ENCODE data around the gene SLC7A6OS.
A peak's percentile ranks its signal among the peaks of the same experiment; 100 is the strongest.

The SLC7A6OS gene

DNA sequence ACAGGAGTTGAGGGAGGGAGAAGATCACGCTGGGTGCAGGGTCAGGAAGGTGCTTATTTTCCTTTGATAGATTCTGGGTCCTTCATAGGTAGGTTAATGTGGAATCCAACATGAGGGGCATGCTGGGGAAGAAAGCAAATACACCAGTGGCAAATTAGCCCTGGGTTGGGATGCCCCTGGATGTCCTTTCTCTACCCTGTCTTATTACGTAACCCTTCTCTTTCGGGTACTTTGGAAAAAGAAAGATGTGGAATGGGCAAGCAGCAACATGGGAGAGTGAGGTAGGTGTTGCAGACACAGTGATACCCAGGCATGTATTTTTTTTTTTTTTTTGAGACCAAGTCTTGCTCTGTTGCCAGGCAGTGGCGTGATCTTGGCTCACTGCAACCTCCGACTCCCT is 37.3 kb downstream of the SLC7A6OS start:
- Histone ChIP-seq H3K9me3 (ENCODE audit: control insufficient read depth in 5 of 5, low read length in 5 of 5) (no peaks in the 10 kb centered on the region), H3K36me3 (ENCODE audit: control insufficient read depth in 5 of 5, insufficient read depth in 5 of 5, low read length in 5 of 5) (peaks cover 8 to 54% (median 20%) of the 10 kb centered on the region in 5 donors), H3K4me3 (ENCODE audit: low read depth in 1 of 5, low read length in 5 of 5) (no peak overlapping the region), H3K27me3 (ENCODE audit: control insufficient read depth in 5 of 5, insufficient read depth in 4 of 5, low read length in 5 of 5) (no peaks in the 10 kb centered on the region), H3K27ac (ENCODE audit: low read depth, low read length) (peak overlapping the region; percentile 51), H3K4me1 (ENCODE audit: control insufficient read depth in 5 of 5, insufficient read depth in 5 of 5, low read length in 5 of 5) (peaks cover 2 to 69% (median 39%) of the 10 kb centered on the region in 5 donors), H3K9ac (ENCODE audit: low read length in 5 of 5) (no peak overlapping the region)

DNA sequence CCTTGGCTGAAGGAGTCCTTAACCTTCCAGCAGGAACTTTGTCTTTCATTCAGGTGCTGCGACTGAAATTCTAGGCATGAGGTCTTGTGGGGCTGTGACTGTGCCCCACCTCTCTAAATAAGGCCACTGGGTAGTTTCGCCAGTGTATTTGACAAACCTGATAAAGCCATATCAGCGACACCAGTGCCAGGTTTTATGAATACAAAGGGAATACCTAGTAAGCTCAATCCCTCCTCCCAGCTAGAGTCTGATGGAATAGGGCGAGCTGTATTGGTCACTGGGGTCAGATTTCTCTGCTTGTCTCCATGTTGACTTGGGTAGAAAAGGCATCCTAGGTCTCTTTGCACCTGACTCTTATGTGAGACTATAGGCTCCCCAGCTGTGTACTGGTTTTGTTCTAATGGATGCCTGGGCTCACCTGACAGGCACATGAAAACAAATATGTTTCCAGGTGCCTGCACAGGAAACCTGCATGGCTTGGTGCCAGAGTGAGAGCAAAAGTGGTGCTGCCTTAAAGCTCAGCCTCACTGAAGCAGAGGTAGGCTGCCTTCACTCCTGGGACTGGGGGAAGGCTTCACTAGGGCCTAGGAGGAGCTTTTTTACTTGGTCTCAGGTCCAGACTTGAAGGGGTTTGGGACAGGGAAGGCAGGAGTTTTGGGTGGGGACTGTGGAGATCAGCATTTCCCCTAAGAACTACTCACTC is 38.1 kb downstream of the SLC7A6OS start:
- Histone ChIP-seq H3K9me3 (ENCODE audit: control insufficient read depth in 5 of 5, low read length in 5 of 5) (no peaks in the 10 kb centered on the region), H3K27me3 (ENCODE audit: control insufficient read depth in 5 of 5, insufficient read depth in 4 of 5, low read length in 5 of 5) (no peaks in the 10 kb centered on the region), H3K4me3 (ENCODE audit: low read depth in 1 of 5, low read length in 5 of 5) (no peak overlapping the region), H3K27ac (ENCODE audit: low read depth, low read length) (peak overlapping the region; percentile 51), H3K4me1 (ENCODE audit: control insufficient read depth in 5 of 5, insufficient read depth in 5 of 5, low read length in 5 of 5) (peaks cover 2 to 75% (median 47%) of the 10 kb centered on the region in 5 donors), H3K9ac (ENCODE audit: low read length in 5 of 5) (peak overlapping the region in 1 of 5 donors; percentile 6), H3K36me3 (ENCODE audit: control insufficient read depth in 5 of 5, insufficient read depth in 5 of 5, low read length in 5 of 5) (peaks cover 8 to 54% (median 20%) of the 10 kb centered on the region in 5 donors)

DNA sequence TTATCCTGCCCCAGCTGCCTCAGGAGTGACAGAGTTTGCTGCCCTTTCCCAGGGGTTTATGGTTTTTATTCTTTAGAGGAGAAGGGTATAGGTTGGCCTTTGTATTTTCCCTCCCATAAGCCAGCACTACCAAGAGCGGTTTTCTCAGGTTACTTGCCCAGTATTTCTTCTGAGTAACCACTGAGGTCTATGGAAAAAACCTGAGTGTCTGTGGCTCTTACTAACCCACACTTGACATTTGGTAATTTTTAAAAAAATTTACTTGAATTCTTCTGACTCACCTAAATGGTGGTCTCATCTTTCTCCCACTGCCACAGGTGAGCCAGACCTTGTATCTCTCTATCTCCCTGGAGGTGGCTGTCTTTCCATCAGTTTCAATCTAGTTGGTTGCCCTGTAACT is 40.4 kb downstream of the SLC7A6OS start:
- no peaks in the 10 kb centered on the region for H3K9me3 ChIP-seq (ENCODE audit: control insufficient read depth in 5 of 5, low read length in 5 of 5)
- peak overlapping the region in 2 of 5 donors; percentile 7 to 47 for H3K9ac ChIP-seq (ENCODE audit: low read length in 5 of 5)
- H3K27me3 ChIP-seq (ENCODE audit: control insufficient read depth in 5 of 5, insufficient read depth in 4 of 5, low read length in 5 of 5) = no peaks in the 10 kb centered on the region
- peak overlapping the region; percentile 74 for H3K27ac ChIP-seq (ENCODE audit: low read depth, low read length)
- no peak overlapping the region for H3K4me3 ChIP-seq (ENCODE audit: low read depth in 1 of 5, low read length in 5 of 5)
- H3K4me1 ChIP-seq (ENCODE audit: control insufficient read depth in 5 of 5, insufficient read depth in 5 of 5, low read length in 5 of 5) = peaks cover 3 to 70% (median 46%) of the 10 kb centered on the region in 5 donors
- peaks cover 4 to 43% (median 20%) of the 10 kb centered on the region in 5 donors for H3K36me3 ChIP-seq (ENCODE audit: control insufficient read depth in 5 of 5, insufficient read depth in 5 of 5, low read length in 5 of 5)

DNA sequence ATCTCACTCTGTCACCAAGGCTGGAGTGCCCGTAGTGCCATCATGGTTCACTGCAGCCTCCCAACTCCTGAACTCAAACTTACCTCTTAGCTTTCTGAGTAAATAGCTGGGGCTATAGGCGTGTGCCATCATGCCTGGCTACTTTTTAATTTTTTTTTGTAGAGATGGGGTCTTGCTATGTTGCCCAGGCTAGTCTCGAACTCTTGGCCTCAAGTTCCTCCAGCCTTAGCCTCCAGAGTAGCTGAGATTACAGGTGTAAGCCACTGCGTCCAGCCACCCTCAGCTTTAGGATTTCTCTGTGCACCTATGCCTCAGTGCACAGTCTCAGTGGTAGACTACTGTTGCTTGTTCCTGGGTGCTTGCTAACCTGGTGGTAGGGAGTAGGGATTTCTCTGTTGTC is 41.0 kb downstream of the SLC7A6OS start:
- peak overlapping the region; percentile 74 for H3K27ac ChIP-seq (ENCODE audit: low read depth, low read length)

DNA sequence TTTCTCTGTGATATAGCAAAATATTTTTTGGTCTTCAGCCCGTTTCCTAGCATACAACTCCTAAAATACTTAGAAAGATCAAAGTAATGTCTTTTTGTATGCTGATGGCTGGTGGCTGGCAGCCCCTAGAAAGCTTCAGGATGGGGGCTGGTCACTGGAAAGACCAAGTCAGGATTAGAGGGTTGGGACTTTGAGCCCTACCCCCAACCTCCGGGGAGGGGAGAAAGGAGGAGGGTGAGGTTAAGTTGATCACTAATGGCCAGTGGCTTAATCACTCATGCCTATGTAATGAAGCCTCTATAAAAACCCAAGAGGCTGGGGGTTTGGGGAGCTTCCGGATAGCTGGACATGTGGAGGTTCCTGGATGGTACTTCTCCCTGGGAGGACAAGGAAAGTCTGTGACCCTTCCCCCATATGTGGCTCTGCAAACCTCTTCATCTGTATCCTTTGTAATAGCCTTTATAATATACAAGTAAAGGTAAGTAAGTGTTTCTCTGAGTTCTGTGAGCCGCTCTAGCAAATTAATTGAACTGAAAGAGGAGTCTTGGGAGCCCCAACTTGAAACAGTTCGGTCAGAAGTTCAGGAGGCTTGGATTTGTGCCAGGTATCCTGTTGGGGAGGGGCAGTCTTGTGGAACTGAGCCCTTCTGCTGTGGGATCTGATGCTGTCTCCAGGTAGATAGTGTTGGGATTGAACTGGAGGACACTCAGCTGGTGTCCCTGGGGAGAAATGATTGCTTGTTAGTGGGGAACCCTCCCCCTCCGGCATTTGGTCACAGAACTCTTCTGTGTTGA is 42.9 kb downstream of the SLC7A6OS start:
- Histone ChIP-seq H3K9ac (ENCODE audit: low read length in 5 of 5) (peak overlapping the region in 1 of 5 donors; percentile 48), H3K36me3 (ENCODE audit: control insufficient read depth in 5 of 5, insufficient read depth in 5 of 5, low read length in 5 of 5) (peaks cover 0 to 20% (median 4%) of the 10 kb centered on the region in 5 donors), H3K27me3 (ENCODE audit: control insufficient read depth in 5 of 5, insufficient read depth in 4 of 5, low read length in 5 of 5) (no peaks in the 10 kb centered on the region), H3K9me3 (ENCODE audit: control insufficient read depth in 5 of 5, low read length in 5 of 5) (no peaks in the 10 kb centered on the region), H3K27ac (ENCODE audit: low read depth, low read length) (peak overlapping the region; percentile 74), H3K4me3 (ENCODE audit: low read depth in 1 of 5, low read length in 5 of 5) (peak overlapping the region in 2 of 5 donors; percentile 2 to 16), H3K4me1 (ENCODE audit: control insufficient read depth in 5 of 5, insufficient read depth in 5 of 5, low read length in 5 of 5) (peaks cover 4 to 76% (median 58%) of the 10 kb centered on the region in 5 donors)

More for the DNA sequence above, 41.0 kb downstream of the SLC7A6OS start:
- no peak overlapping the region for H3K4me3 ChIP-seq (ENCODE audit: low read depth in 1 of 5, low read length in 5 of 5)
- H3K9ac ChIP-seq (ENCODE audit: low read length in 5 of 5) = peak overlapping the region in 2 of 5 donors; percentile 7 to 47
- no peaks in the 10 kb centered on the region for H3K27me3 ChIP-seq (ENCODE audit: control insufficient read depth in 5 of 5, insufficient read depth in 4 of 5, low read length in 5 of 5)
- H3K4me1 ChIP-seq (ENCODE audit: control insufficient read depth in 5 of 5, insufficient read depth in 5 of 5, low read length in 5 of 5) = peaks cover 3 to 72% (median 49%) of the 10 kb centered on the region in 5 donors
- H3K9me3 ChIP-seq (ENCODE audit: control insufficient read depth in 5 of 5, low read length in 5 of 5) = no peaks in the 10 kb centered on the region
- H3K36me3 ChIP-seq (ENCODE audit: control insufficient read depth in 5 of 5, insufficient read depth in 5 of 5, low read length in 5 of 5) = peaks cover 4 to 40% (median 16%) of the 10 kb centered on the region in 5 donors

DNA sequence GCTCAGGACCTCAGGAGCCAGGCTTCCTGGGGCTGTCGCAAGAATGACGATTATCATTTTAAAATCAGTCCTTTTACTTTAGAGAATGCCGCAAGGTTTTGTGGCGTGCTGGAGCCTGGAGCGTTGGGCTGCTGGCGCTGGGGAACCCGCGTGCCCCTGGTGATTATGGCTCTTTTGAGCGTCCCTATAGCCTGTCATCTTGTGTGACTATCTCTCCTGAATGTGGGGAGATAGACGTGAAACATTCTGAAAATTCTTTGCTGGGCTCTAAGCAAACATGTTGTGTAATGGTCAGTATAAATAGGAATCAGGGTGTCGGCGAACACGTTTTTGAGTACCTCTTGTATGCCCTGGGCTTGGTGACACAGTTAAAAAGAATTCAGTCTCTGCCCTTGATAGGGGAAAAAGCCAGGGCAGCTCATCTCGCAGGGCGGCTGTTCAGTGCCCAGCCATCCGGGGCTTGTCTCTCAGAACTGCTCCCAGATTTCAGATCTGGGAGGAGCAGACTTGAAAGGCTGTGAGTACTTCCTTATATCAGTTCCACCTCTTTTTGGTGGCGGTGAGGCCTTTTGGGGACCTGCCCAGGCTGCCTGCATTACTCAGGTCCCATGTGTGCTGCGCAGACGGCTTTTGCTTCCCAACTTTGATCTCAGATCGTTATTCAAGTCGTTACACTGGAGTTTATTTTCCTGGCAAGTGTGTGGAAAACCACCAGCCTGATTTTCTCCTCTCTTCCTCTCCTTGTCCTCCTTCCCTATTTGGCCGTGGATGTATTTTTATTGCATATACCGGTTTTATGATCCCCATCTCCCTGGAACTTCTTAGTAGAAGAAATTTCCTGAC is 45.4 kb downstream of the SLC7A6OS start:
- Histone ChIP-seq H3K27ac (ENCODE audit: low read depth, low read length) (peak overlapping the region; percentile 98), H3K4me3 (ENCODE audit: low read depth in 1 of 5, low read length in 5 of 5) (peak overlapping the region; percentile 77 to 90 (median 83)), H3K4me1 (ENCODE audit: control insufficient read depth in 5 of 5, insufficient read depth in 5 of 5, low read length in 5 of 5) (peaks cover 4 to 54% (median 46%) of the 10 kb centered on the region in 5 donors), H3K36me3 (ENCODE audit: control insufficient read depth in 5 of 5, insufficient read depth in 5 of 5, low read length in 5 of 5) (peaks cover 2 to 18% (median 6%) of the 10 kb centered on the region in 5 donors), H3K27me3 (ENCODE audit: control insufficient read depth in 5 of 5, insufficient read depth in 4 of 5, low read length in 5 of 5) (no peaks in the 10 kb centered on the region), H3K9me3 (ENCODE audit: control insufficient read depth in 5 of 5, low read length in 5 of 5) (no peaks in the 10 kb centered on the region), H3K9ac (ENCODE audit: low read length in 5 of 5) (peak overlapping the region; percentile 80 to 98 (median 95))

DNA sequence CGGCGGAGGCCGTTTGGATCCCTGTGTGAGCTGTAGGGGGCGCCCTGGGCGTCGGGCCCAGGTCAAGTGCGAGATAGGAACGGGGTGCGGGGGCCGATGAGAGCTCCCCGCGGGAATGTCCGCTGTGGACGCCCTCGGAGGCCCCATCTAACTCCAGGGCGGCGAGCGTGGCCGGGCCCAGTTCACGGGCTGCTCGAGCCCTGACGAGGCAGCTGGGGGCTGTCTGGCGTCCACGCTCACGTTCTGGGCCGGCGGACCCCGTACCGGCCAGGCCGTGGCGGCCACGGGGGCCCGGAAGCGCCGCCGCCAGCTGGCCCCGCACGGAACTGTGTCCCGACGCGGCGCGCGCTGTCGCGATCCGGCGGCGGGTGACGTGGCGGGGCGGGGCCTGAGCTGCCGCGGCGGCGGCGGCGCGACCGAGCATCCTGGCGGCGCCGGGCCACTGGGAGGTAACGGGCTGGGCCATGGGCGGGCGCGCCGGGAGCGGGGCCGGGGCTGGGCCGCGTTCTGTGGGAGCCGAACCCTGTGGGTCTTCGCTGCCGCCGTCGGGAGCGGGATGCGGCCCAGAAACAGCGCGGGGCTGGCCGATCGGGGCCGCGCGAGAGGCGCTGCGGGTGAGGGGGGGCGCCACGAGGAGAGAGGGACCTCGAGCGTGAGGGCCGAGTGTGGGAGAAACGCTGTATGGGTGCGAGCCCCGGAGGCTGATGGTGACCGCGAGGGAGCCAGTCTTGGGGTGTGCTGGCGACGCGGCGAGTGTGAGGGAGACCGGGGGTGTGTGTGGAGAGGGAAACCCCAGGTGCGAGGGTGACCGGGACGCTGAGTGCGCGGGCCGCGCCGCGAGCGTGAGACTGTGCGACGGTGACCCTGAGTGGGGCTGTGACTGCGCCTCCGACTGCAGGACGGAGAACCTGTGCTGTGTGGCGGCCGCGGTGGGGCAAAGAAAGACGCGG is 46.3 kb downstream of the SLC7A6OS start, which contains the start of gene SLC7A6:
TSS of gene SLC7A6 (plus strand) at position 399 of the 950 bp plus-strand sequence. CDS start 10,201 bp downstream, outside the sequence.
- Histone ChIP-seq H3K9ac (ENCODE audit: low read length in 5 of 5) (peak within 1 kb of the TSS; percentile 80 to 98 (median 95)), H3K4me1 (ENCODE audit: control insufficient read depth in 5 of 5, insufficient read depth in 5 of 5, low read length in 5 of 5) (peaks cover 4 to 51% (median 37%) of the 10 kb centered on the region in 5 donors), H3K9me3 (ENCODE audit: control insufficient read depth in 5 of 5, low read length in 5 of 5) (no peaks in the 10 kb centered on the region), H3K27ac (ENCODE audit: low read depth, low read length) (peak within 1 kb of the TSS; percentile 98), H3K36me3 (ENCODE audit: control insufficient read depth in 5 of 5, insufficient read depth in 5 of 5, low read length in 5 of 5) (peaks cover 4 to 22% (median 15%) of the 10 kb centered on the region in 5 donors), H3K4me3 (ENCODE audit: low read depth in 1 of 5, low read length in 5 of 5) (peak within 1 kb of the TSS; percentile 77 to 90 (median 83)), H3K27me3 (ENCODE audit: control insufficient read depth in 5 of 5, insufficient read depth in 4 of 5, low read length in 5 of 5) (no peaks in the 10 kb centered on the region)

DNA sequence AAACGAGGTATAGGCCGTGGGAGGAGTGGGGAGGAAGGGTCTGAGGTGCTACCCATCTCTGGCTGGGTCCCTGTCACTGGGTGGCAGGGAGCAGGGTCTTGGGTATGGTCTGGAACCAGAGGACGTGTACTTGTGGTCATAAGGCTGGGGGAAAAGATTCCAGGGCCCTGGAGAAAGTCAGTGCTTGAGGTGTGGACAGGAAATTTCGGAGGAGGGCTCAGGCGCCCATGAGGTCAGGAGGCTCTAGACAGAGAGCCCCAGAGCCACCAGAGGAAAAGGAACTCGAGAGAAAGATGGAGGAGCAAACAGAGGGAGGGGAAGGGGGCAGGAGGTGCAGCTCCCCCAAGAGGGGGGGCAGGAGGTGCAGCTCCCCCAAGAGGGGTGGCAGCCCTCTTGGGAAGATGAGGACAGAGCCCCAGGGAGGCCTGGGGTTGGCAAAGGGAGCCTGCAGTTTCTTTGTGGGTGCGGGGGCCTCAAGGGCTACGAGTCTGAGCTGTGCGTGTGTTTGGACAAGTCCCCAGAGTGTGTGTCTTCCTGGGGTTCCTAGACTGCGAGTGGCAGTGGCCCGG is 47.1 kb downstream of the SLC7A6OS start:
- Histone ChIP-seq H3K4me3 (ENCODE audit: low read depth in 1 of 5, low read length in 5 of 5) (peak overlapping the region in 4 of 5 donors; percentile 79 to 90 (median 86)), H3K27ac (ENCODE audit: low read depth, low read length) (peak overlapping the region; percentile 98), H3K9ac (ENCODE audit: low read length in 5 of 5) (peak overlapping the region; percentile 38 to 96 (median 81)), H3K4me1 (ENCODE audit: control insufficient read depth in 5 of 5, insufficient read depth in 5 of 5, low read length in 5 of 5) (peaks cover 4 to 58% (median 34%) of the 10 kb centered on the region in 5 donors), H3K9me3 (ENCODE audit: control insufficient read depth in 5 of 5, low read length in 5 of 5) (no peaks in the 10 kb centered on the region), H3K27me3 (ENCODE audit: control insufficient read depth in 5 of 5, insufficient read depth in 4 of 5, low read length in 5 of 5) (no peaks in the 10 kb centered on the region), H3K36me3 (ENCODE audit: control insufficient read depth in 5 of 5, insufficient read depth in 5 of 5, low read length in 5 of 5) (peaks cover 0 to 27% (median 21%) of the 10 kb centered on the region in 5 donors)

Measured in subcutaneous abdominal adipose tissue (tissue), 5 donors.